ENCODE measurements around the gene MED10.
A peak's percentile ranks its signal among the peaks of the same experiment; 100 is the strongest.
"Not testable (repeated sequence)": the region's sequence is repeated elsewhere in the genome, so short reads cannot be mapped to it uniquely, and the experiment has no call there.

The MED10 gene

GRCh38 chr5:6370580-6370979 is 7.8 kb downstream of the MED10 start:
- no peak overlapping the region for H2BK120ac ChIP-seq (ENCODE audit: low read depth, low read length)
- no peak overlapping the region for H3K27ac ChIP-seq (replicated peaks; ENCODE audit: low read length)
- H2AK5ac ChIP-seq (ENCODE audit: low read depth, low read length), result no peak overlapping the region
- no peak for DNase-seq (ENCODE audit: low spot score)
- no peaks in the 10 kb centered on the region for H3K79me1 ChIP-seq (ENCODE audit: low read depth, low read length)
- peaks cover 0 to 3% of the 10 kb centered on the region in 2 donors for H3K9me3 ChIP-seq (replicated peaks in 1 of 2; ENCODE audit: control insufficient read depth in 2 of 2, insufficient read depth in 1 of 2, low read depth in 1 of 2, low read length in 2 of 2)
- H2BK15ac ChIP-seq (ENCODE audit: low read length), result no peak overlapping the region
- no peaks in the 10 kb centered on the region for H3K27me3 ChIP-seq (ENCODE audit: control insufficient read depth in 3 of 3, insufficient read depth in 3 of 3, low read depth in 1 of 3, low read length in 3 of 3)
- no peak overlapping the region for H3K4me3 ChIP-seq (ENCODE audit: low read length in 2 of 2)
- H4K8ac ChIP-seq (ENCODE audit: low read depth, low read length), result no peak overlapping the region
- no peak overlapping the region for H3K4ac ChIP-seq (ENCODE audit: low read length)
- no peak overlapping the region for H3K4me2 ChIP-seq (ENCODE audit: insufficient read depth, low read length, poor library complexity, severe bottlenecking)
- no peak overlapping the region for H2AFZ ChIP-seq (ENCODE audit: low read length)
- no peak overlapping the region for H2BK5ac ChIP-seq (ENCODE audit: low read length)
- H3K14ac ChIP-seq (ENCODE audit: low read length), result no peak overlapping the region
- H3K4me1 ChIP-seq (ENCODE audit: control insufficient read depth in 2 of 2, insufficient read depth in 1 of 2, low read depth in 1 of 2, low read length in 2 of 2), result no peaks in the 10 kb centered on the region
- H2BK12ac ChIP-seq (ENCODE audit: low read length), result no peak overlapping the region
- H3K36me3 ChIP-seq (replicated peaks in 1 of 2; ENCODE audit: control insufficient read depth in 2 of 2, insufficient read depth in 2 of 2, low read length in 2 of 2), result peaks cover 37 to 73% of the 10 kb centered on the region in 2 donors
- WGBS, 2 donors (ENCODE audit: extremely low coverage in 2 of 2, insufficient read length in 2 of 2, insufficient replicate concordance in 1 of 2), result no CpG with 5 or more reads among the region's 13 CpGs
- H4K91ac ChIP-seq (ENCODE audit: low read depth, low read length, poor library complexity), result no peak overlapping the region
- peak overlapping the region; percentile 43 for H3K23ac ChIP-seq (ENCODE audit: low read depth, low read length, poor library complexity)
- H3K9ac ChIP-seq (ENCODE audit: low read depth, low read length, poor library complexity), result no peak overlapping the region
- no peak overlapping the region for H3K18ac ChIP-seq (ENCODE audit: low read length)

- Histone ChIP-seq H3K79me1 (ENCODE audit: low read depth, low read length) (no peaks in the 10 kb centered on the region), H4K91ac (ENCODE audit: low read depth, low read length, poor library complexity) (no peak overlapping the region), H3K23ac (ENCODE audit: low read depth, low read length, poor library complexity) (no peak overlapping the region), H3K36me3 (replicated peaks in 1 of 2; ENCODE audit: control insufficient read depth in 2 of 2, insufficient read depth in 2 of 2, low read length in 2 of 2) (peaks cover 14 to 28% of the 10 kb centered on the region in 2 donors), H2BK120ac (ENCODE audit: low read depth, low read length) (no peak overlapping the region), H2AK5ac (ENCODE audit: low read depth, low read length) (no peak overlapping the region), H3K4me1 (ENCODE audit: control insufficient read depth in 2 of 2, insufficient read depth in 1 of 2, low read depth in 1 of 2, low read length in 2 of 2) (no peaks in the 10 kb centered on the region), H3K14ac (ENCODE audit: low read length) (no peak overlapping the region), H3K4me3 (ENCODE audit: low read length in 2 of 2) (no peak overlapping the region), H3K18ac (ENCODE audit: low read length) (no peak overlapping the region), H4K8ac (ENCODE audit: low read depth, low read length) (no peak overlapping the region), H3K4ac (ENCODE audit: low read length) (no peak overlapping the region), H3K9me3 (replicated peaks in 1 of 2; ENCODE audit: control insufficient read depth in 2 of 2, insufficient read depth in 1 of 2, low read depth in 1 of 2, low read length in 2 of 2) (peaks cover 0 to 2% of the 10 kb centered on the region in 2 donors), H2BK12ac (ENCODE audit: low read length) (no peak overlapping the region), H3K27ac (replicated peaks; ENCODE audit: low read length) (no peak overlapping the region), H2AFZ (ENCODE audit: low read length) (no peak overlapping the region), H2BK15ac (ENCODE audit: low read length) (no peak overlapping the region), H2BK5ac (ENCODE audit: low read length) (no peak overlapping the region), H3K27me3 (ENCODE audit: control insufficient read depth in 3 of 3, insufficient read depth in 3 of 3, low read depth in 1 of 3, low read length in 3 of 3) (no peaks in the 10 kb centered on the region), H3K4me2 (ENCODE audit: insufficient read depth, low read length, poor library complexity, severe bottlenecking) (no peak overlapping the region), H3K9ac (ENCODE audit: low read depth, low read length, poor library complexity) (no peak overlapping the region)
- no CpG with 5 or more reads among the region's 16 CpGs for WGBS, 2 donors (ENCODE audit: extremely low coverage in 2 of 2, insufficient read length in 2 of 2, insufficient replicate concordance in 1 of 2)
- DNase-seq (ENCODE audit: low spot score), result no peak
These were observed 12.3 kb downstream of the MED10 start for GRCh38 chr5:6365977-6366590.

GRCh38 chr5:6365142-6365976 is 13.0 kb downstream of the MED10 start:
- Histone ChIP-seq H2BK120ac (ENCODE audit: low read depth, low read length) (no peak overlapping the region), H3K23ac (ENCODE audit: low read depth, low read length, poor library complexity) (peak overlapping the region; percentile 83), H2BK5ac (ENCODE audit: low read length) (no peak overlapping the region), H3K4ac (ENCODE audit: low read length) (no peak overlapping the region), H3K4me1 (ENCODE audit: control insufficient read depth in 2 of 2, insufficient read depth in 1 of 2, low read depth in 1 of 2, low read length in 2 of 2) (no peaks in the 10 kb centered on the region), H3K9me3 (replicated peaks in 1 of 2; ENCODE audit: control insufficient read depth in 2 of 2, insufficient read depth in 1 of 2, low read depth in 1 of 2, low read length in 2 of 2) (peaks cover 0 to 2% of the 10 kb centered on the region in 2 donors), H3K14ac (ENCODE audit: low read length) (peak overlapping the region; percentile 85), H2BK12ac (ENCODE audit: low read length) (peak overlapping the region; percentile 14), H2BK15ac (ENCODE audit: low read length) (no peak overlapping the region), H4K91ac (ENCODE audit: low read depth, low read length, poor library complexity) (no peak overlapping the region), H4K8ac (ENCODE audit: low read depth, low read length) (no peak overlapping the region), H3K27ac (replicated peaks; ENCODE audit: low read length) (no peak overlapping the region), H3K27me3 (ENCODE audit: control insufficient read depth in 3 of 3, insufficient read depth in 3 of 3, low read depth in 1 of 3, low read length in 3 of 3) (no peaks in the 10 kb centered on the region), H3K36me3 (replicated peaks in 1 of 2; ENCODE audit: control insufficient read depth in 2 of 2, insufficient read depth in 2 of 2, low read length in 2 of 2) (peaks cover 10 to 21% of the 10 kb centered on the region in 2 donors), H2AFZ (ENCODE audit: low read length) (no peak overlapping the region), H3K79me1 (ENCODE audit: low read depth, low read length) (no peaks in the 10 kb centered on the region), H2AK5ac (ENCODE audit: low read depth, low read length) (peak overlapping the region; percentile 3), H3K4me2 (ENCODE audit: insufficient read depth, low read length, poor library complexity, severe bottlenecking) (no peak overlapping the region), H3K9ac (ENCODE audit: low read depth, low read length, poor library complexity) (peak overlapping the region; percentile 64), H3K18ac (ENCODE audit: low read length) (no peak overlapping the region), H3K4me3 (ENCODE audit: low read length in 2 of 2) (no peak overlapping the region)
- no peak for DNase-seq (ENCODE audit: low spot score)
- no CpG with 5 or more reads among the region's 15 CpGs for WGBS, 2 donors (ENCODE audit: extremely low coverage in 2 of 2, insufficient read length in 2 of 2, insufficient replicate concordance in 1 of 2)

GRCh38 chr5:6363454-6364011 is 14.8 kb downstream of the MED10 start:
- not testable (repeated sequence) for DNase-seq (ENCODE audit: low spot score); H3K4ac ChIP-seq (ENCODE audit: low read length); H2BK15ac ChIP-seq (ENCODE audit: low read length); H3K27ac ChIP-seq (replicated peaks; ENCODE audit: low read length); H2AFZ ChIP-seq (ENCODE audit: low read length); H2BK5ac ChIP-seq (ENCODE audit: low read length); H3K9ac ChIP-seq (ENCODE audit: low read depth, low read length, poor library complexity); H3K36me3 ChIP-seq (replicated peaks in 1 of 2; ENCODE audit: control insufficient read depth in 2 of 2, insufficient read depth in 2 of 2, low read length in 2 of 2); H2AK5ac ChIP-seq (ENCODE audit: low read depth, low read length); H3K27me3 ChIP-seq (ENCODE audit: control insufficient read depth in 3 of 3, insufficient read depth in 3 of 3, low read depth in 1 of 3, low read length in 3 of 3); H4K91ac ChIP-seq (ENCODE audit: low read depth, low read length, poor library complexity); H2BK12ac ChIP-seq (ENCODE audit: low read length); H3K4me3 ChIP-seq (ENCODE audit: low read length in 2 of 2); H4K8ac ChIP-seq (ENCODE audit: low read depth, low read length); H3K79me1 ChIP-seq (ENCODE audit: low read depth, low read length); H3K4me1 ChIP-seq (ENCODE audit: control insufficient read depth in 2 of 2, insufficient read depth in 1 of 2, low read depth in 1 of 2, low read length in 2 of 2); H3K23ac ChIP-seq (ENCODE audit: low read depth, low read length, poor library complexity); H3K9me3 ChIP-seq (replicated peaks in 1 of 2; ENCODE audit: control insufficient read depth in 2 of 2, insufficient read depth in 1 of 2, low read depth in 1 of 2, low read length in 2 of 2); H2BK120ac ChIP-seq (ENCODE audit: low read depth, low read length); H3K4me2 ChIP-seq (ENCODE audit: insufficient read depth, low read length, poor library complexity, severe bottlenecking); H3K14ac ChIP-seq (ENCODE audit: low read length)
- peak overlapping the region; percentile 15 for H3K18ac ChIP-seq (ENCODE audit: low read length)
- WGBS, 2 donors (ENCODE audit: extremely low coverage in 2 of 2, insufficient read length in 2 of 2, insufficient replicate concordance in 1 of 2), result no CpG with 5 or more reads among the region's 5 CpGs
